T47D (cell line): ENCODE results near the gene LDLR.
"Not testable (repeated sequence)": the region's sequence is repeated elsewhere in the genome, so short reads cannot be mapped to it uniquely, and the experiment has no call there.

Experiments
- DNase-seq, 2 experiments: peaks; one replicate each; pipeline versions ENCODE4 v3.0.0 to v3.0.0-alpha.2; 2011 to 2012; ENCODE audit warnings: low read depth in 1 of 2, low spot score in 1 of 2
- JUND ChIP-seq: IDR thresholded peaks from 2 replicates; pipeline ENCODE4 v1.6.1; 2012; ENCODE audit warnings: low read depth
- in situ Hi-C: cut with HindIII; loops from 2 replicates; pipeline ENCODE4 v1.10.0; 2016; ENCODE audit warnings: low sequenced_read_pairs, low pct_unique_long_range_greater_than_20kb

The LDLR gene

GRCh38 chr19:11165486-11166030, 76.3 kb downstream of the LDLR start:
- in situ Hi-C loops, result no loop called here
- no peak for TF ChIP-seq JUND
- DNase-seq, result no peak

- in situ Hi-C loops, result no loop called here
- no peak for TF ChIP-seq JUND
- DNase-seq, result no peak
These were observed 77.2 kb downstream of the LDLR start for GRCh38 chr19:11166281-11167142.

- TF ChIP-seq JUND, result no peak
- in situ Hi-C loops, result no loop called here
- no peak for DNase-seq
These were observed 79.3 kb downstream of the LDLR start for GRCh38 chr19:11168568-11168967.

GRCh38 chr19:11169896-11170678, 80.8 kb downstream of the LDLR start:
- DNase-seq, result no peak
- no peak for TF ChIP-seq JUND
- in situ Hi-C loops, result no loop called here

- in situ Hi-C loops, result no loop called here
- DNase-seq, result no peak
- TF ChIP-seq JUND, result no peak
These were observed 81.9 kb downstream of the LDLR start for GRCh38 chr19:11171144-11171543.

GRCh38 chr19:11172576-11172975, 83.3 kb downstream of the LDLR start:
- in situ Hi-C loops, result no loop called here
- no peak for TF ChIP-seq JUND
- DNase-seq, result no peak

GRCh38 chr19:11173516-11174155, 84.4 kb downstream of the LDLR start:
- TF ChIP-seq JUND, result no peak
- DNase-seq, result no peak
- in situ Hi-C loops, result no loop called here

- TF ChIP-seq JUND, result no peak
- no peak for DNase-seq
- in situ Hi-C loops, result no loop called here
These were observed 85.1 kb downstream of the LDLR start for GRCh38 chr19:11174336-11174735.

- in situ Hi-C loops, result no loop called here
- no peak for DNase-seq
- no peak for TF ChIP-seq JUND
These were observed 86.7 kb downstream of the LDLR start for GRCh38 chr19:11175920-11176319.

- in situ Hi-C loops, result no loop called here
- DNase-seq, result peak in 1 of 2 experiments; percentile 55
- TF ChIP-seq JUND, result no peak
These were observed 87.4 kb downstream of the LDLR start for GRCh38 chr19:11176466-11177193.

- TF ChIP-seq JUND, result no peak
- in situ Hi-C loops, result no loop called here
- no peak for DNase-seq
These were observed 88.3 kb downstream of the LDLR start for GRCh38 chr19:11177592-11177991.

- in situ Hi-C loops, DNase-seq: not testable (repeated sequence)
These were observed 89.8 kb downstream of the LDLR start for GRCh38 chr19:11179145-11179465.
